CD1c-positive myeloid dendritic cell (primary cell): Measurements from ENCODE around the gene CCDC142.

Source experiments
- DNase-seq: peaks from one replicate; pipeline ENCODE4 v3.0.0-alpha.2; 2016; ENCODE audit errors: extremely low spot score

The CCDC142 gene

DNA sequence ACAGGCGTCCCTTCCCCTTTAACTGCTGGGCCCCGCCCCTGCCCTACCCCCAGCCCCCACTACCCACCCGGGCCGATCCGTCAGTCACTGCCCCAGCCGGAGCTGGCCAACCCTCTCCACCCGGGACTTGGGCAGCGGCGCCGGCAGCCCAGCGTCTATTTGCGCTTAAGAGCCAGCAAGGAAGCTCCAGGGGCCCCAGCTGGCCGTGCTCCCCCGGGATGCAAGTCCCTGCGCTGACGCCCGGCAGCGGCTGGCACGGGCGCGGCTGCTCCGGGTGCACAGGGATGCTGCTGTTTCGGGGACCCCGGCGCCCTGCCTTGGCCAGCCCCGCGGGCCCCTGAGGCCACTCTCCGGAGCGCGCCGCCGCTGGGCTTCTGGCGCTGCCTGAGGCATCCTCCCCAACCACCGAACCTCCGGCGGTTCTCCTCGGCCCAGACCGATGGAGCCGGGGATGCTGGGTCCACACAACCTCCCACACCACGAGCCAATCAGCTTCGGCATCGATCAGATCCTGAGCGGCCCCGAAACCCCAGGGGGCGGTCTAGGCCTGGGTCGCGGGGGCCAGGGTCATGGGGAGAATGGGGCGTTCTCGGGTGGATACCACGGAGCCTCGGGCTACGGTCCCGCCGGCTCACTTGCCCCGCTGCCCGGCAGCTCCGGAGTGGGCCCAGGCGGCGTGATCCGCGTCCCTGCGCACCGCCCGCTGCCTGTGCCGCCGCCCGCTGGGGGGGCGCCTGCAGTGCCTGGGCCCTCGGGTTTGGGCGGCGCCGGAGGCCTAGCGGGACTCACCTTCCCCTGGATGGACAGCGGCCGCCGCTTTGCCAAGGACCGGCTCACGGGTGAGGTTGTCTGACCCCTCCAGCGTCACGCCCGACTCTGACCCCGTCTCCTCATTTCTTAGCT lies 31.8 kb upstream of the CCDC142 start, which contains the start of gene TLX2:
TLX2 (plus strand) TSS at position 83 of the 903 bp plus-strand sequence; CDS start at position 440, 357 bp downstream.
- DNase-seq: no peak

DNA sequence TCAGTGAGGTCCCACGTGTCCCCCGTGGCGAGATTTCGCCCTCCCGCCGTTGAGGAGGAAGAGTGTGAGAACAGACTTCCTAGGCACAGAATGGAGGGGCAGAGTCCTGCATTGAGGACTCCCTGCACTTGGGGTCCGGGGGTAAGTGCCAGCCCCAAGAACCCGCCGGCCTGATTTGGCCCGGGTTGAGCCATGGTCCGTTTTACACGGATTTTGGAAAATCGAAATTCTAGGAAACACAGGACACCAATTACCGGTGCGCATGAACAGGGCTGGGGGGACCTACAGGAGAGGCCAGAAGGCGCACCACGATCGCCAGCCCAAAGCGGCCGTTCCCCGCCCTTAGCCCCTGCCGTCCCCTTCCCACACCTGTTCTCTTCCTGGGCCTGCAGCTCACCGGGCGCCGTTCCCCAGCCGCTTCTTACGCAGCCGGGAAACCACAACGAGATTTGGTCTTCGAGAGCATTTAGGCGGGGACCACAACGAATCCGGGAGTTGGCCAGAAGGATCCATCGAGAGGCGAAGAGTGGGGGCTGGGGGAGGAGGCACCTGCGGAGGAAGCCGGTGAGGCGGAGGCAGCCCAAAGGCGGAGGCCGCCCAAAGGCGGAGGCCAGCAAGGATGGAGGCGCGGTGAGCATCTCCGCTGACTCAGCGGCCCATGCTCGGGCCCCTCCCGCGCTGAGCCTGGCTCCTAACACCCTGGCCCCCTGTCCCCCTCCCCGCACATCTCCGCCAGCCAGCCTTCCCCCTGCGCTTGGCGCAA lies 31.0 kb upstream of the CCDC142 start:
- DNase-seq: no peak

DNA sequence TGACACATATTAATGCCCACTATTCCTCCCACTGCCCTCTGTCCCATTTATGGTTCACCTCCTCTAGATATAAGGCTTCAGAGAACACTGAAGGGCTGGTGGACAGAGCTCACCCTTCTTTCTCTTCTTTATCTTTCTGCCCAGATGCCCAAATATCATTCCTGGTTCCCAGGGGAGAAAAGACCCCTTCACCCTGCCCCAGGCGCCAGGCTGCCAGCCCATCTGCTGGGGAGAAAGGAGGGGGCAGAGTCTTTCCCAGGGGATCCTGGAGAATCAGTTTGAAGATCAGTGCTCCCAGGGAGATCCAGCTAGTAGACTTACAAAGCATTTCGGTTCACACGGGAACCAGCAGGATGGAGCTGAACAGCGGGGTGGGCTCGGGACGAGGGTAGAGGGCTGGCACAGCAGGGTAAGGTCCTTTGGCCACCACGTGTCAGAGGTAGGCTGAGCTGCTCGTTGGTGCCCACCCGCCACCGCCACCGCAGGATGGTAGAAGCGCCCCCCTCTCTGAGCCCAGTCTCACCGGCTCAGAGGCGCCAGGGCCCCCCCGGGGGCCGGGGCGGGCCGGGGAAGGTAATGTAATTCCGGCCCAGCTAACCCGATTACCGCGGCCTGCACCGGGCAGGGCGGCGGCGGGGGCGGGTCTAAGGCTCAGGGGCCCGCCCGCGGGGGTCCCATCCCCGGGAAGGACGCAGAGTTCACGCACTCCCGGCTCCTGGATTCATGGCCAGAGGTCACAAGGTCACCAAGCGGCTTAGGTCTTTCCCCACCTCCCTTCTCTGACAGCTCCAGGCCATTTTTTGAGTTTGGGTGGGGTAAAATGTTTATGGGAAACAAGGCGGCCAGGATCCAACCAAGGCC lies 30.2 kb upstream of the CCDC142 start:
- no peak for DNase-seq

DNA sequence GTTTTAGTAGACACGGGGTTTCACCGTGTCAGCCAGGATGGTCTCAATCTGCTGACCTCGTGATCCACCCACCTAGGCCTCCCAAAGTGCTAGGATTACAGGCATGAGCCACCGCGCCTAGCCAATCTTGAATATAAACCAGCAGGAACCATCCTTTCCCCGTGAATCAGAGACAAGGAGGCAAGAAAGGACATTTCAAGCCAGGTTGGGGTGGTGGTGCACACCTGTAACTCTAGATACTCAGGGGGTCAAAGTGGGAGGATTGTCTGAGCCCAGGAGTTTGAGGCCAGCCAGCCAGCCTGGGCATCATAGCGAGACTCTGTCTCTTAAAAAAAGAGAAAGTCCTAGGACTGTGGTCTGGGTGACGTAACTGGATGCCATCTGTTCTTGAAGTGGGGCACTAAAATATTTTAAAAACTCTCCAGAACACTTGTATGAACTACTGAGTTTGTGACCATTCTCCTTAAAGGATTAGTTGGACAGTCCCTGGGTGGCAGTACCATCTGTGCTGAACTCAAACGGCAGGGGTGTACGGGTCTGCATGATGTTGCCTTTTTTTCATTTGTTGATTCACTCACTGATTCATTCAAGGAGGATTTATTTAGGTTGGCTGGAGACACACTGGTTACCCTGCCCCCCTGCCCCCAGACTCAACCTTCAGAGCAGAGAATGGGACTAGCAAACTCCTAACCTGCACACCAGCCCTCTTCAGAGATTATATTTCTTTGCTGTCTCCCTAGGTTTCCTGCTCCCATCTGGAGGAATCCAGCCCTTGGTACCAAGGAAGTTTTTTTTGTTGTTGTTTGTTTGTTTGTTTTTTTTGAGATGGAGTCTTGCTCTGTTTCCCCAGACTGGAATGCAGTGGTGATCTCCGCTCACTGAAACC lies 28.5 kb upstream of the CCDC142 start:
- DNase-seq: no peak

DNA sequence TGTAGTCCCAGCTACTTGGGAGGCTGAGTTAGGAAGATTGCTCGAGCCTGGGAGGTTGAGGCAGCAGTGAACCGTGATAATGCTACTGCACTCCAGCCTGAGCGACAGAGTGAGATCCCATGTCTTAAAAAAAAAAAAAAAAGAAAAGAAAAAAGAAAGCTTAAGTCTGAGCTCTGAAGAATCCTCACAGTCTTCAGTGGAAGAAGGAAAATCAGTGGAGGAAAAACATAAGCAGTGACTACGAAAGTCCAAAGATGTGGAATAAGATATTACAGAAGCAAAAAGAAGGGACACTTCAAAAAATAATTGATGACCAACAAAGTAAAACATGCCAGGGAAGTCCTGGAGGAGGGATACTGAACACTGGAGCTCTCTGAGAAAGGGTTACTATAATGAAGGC lies 27.5 kb upstream of the CCDC142 start:
- DNase-seq: no peak

DNA sequence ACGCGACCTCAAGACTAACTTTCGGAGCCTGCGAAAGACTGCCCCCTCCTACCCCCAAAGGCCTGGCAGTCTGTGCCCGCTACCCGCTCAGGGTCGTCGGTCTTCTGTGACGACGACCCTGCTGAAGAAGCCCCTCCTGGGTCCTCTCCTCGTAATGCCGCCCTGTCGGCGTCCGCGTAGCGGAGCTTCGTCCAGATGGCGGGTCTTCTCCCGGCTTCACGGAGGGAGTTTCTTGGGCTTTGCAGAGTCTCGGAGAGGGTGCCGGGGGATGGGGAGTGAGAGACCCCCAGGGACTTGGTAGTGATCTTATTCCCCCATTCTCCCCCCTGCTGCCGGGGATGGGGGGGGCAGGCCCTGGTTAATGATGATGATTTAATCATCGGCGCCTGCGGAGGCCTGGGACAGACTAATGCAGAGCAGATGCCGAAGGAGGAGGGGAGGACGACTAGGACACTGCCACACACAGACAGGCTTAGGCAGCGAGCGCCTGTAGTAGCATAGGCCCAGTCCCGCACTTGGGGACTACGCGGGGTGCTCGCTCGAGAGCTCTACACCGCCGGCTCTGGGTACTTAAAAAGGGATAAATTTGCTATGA lies 25.2 kb upstream of the CCDC142 start:
- DNase-seq: no peak

DNA sequence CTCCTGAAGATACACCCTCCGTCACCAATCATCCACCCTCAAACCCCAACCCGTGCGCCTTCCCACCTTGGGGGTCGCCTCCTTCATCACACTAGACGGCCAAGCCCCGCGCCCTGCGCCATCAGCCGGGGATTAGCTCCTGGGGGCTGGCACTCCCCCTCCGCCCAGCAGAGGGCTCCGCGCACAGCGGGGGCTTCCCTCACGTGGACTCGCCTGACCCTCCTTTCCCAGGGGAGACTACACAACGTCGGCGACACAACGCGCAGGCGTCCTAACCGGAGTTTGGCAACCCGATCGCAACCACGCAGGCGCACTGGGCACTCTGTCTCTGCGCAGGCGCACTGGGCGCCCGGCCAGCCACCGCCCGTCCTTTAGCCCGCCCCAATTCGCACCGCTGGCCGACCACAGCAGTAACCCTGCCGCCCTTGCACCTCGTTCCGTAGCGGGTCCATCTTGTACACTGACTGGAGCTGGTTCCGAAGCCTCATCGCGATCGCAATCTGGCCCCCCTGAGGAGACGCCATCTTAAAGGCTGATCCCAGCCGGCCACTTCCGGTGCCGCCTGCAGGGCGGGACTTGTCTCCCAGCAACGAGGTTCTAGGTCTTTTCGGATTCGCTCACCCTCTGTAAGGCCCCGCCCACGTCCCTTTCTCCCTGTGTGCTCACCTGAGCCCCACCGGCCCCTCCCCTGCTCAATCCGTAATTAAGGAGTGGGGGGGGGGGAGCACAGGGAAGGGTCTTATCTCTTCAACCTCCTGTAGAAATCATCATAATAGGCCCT lies 24.5 kb upstream of the CCDC142 start, which contains the start of gene PCGF1:
PCGF1 (minus strand) TSS at position 551 of the 781 bp plus-strand sequence; CDS start at position 524, 27 bp downstream.
- DNase-seq: peak; percentile 98

DNA sequence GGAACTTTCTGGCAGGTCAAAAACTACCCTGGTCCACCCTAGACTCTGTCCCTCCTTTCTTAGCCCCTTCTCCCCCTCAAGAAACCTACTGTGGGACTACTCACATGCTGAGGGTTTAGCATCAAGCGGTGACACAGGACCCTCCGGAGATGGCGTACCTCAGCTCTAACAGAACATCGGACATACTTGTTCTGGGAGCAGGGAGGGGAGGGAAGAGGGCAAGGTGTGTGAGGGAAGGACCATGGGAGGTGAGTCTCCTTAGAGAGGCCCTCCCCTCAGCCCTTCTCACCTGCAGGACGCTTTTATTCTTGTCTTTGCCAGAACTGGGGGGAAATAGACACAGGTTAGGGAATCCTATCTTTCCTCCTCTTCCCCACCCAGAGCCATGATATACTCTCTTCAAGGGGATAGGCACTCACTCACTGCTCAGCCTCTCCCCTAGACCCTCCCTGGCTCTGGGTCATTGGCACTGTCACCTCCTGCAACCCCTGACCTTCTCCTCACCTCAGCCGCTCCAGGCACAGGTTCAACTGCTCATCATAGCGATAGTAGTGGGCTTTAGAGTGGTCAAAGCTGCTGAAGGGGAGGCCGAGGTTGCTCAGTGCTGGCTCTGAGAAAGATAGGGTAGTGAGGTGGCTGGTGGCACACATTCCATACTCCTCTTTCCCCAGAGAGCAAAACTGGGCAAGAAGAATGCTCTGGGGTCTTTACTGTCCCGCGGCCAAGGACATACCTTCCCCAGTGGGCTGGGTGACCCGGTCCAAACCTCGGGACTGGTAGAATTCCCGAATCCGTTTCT lies 22.8 kb upstream of the CCDC142 start:
- DNase-seq: no peak

DNA sequence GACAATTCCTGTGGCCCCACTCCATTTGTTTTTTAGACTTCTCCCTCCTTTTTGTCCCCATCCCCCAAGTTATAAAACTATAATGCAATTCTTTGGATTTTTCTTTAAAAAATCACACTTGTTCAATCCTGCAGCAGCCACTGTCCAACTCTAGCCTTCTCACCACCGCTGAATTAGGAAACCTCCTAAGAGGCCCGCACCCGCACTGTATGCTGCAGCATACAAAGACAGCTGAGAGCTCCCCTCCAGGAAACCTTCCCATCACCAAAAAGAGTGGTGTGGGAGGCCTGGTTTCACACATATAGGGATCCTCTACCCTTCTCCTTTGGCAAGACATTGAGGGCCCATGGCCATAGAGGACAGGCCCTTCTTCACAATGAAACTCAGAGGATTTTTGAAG lies 21.8 kb upstream of the CCDC142 start:
- no peak for DNase-seq

DNA sequence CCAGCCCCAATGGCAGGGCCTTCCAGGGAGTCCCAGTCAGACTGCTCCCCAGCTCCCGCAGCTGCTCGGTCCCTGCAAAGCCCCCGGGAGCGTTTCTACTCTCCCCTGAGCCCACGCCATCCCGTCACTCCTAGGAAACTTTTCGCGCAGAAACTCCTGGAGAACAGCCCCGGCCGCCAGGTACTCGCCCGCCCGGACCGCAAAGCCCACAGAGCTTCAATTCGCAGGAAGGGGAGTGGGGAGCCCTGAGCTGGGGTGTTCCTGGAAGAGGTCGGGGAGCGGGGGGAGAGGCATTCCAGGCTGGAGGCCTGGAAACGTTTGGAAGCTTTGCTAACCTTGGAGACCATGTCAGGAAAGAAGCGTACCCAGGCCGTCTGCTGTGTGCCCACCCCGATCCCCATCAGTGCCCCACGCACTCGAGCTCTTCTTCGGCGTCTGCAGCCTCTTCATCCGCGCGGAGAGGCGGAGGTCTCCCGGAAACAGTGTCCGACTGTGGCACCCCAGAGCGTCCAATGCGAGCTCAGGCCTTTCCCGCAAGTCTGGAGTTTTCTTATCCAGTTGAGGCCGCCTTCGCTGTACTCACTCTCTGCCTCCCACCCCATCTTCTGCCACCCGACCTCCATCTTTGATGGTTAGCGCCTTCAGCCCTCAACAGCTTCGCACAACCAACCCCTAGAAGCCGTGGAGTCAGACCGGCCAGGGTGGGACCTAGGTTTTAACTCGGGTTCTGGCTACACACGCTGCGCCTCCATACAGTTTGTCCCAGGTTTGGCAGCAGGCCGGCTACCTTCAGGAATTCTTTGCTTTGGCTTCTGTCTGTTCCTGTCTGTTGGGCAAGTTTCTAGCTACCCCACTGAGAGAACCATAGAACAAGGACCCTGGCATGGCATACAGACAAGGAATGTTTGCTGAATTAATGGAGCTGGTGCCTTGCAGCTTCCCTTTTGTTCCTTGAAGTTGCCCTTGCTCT lies 21.0 kb upstream of the CCDC142 start:
- DNase-seq: no peak

DNA sequence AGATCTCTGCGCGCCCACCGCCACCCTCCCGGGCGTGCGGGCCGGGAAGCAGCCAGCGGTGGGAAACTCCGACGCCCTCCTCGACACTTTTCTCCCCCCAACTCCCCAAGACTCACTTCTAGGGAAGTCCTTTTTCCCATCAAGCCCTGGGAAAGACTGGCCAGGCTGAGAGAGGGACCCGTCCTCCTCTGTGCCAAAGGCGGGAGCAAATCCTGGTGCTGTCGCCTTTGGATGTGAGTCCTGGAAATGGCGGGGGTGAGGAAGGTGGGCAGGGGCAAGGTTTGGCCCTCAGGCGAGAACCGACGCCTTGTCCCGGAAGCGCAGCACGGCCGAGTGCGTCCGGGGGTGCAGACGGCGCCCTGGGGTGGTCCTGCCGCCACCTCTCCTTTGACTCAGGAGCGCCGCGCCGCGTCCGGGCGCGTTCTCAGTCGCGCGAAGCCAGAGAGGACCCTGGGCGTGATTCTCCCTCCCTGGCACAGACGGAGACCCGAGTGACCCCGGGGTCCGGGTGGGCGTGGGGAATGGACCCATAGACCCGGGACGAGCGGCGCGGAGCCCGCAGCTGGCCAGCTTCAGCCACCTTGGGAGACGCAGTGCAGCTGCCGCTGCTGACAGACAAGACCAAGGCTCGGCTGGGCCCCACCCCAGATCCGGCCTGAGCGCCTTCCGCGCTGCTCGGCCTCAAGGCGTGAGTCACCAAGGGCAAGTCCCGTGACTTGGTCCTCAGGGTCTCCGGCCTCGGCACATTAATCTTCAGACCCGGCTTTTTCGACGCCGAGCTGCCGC lies 20.1 kb upstream of the CCDC142 start:
- peak; percentile 71 for DNase-seq

DNA sequence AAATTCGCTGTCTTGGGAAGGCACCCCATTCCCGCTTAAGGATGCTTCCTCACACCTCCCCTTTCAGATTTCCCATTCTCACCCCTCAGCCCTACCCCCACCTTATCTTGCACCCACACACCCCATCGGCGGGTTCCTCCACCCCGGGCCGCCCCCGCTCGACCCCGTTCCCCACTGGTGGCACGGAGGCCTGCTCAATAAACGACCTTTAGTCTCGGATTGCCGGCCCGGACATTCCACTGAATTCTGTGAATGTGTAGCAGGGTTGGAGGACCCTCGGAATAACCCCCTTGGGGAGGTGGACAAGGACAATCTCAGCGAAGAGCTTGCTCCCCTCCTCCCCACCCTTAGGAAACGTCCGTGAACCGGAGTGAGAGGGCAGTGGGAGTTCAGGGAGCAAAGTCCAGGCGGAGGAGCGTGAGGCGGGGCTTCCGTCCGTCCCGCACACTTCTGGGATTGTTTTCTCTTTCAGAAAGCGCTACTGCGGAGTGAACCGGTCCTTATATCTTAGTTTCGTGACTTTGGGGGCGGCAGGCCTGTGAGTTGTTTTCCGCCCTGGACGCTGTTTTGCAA lies 19.4 kb upstream of the CCDC142 start:
- DNase-seq: no peak

DNA sequence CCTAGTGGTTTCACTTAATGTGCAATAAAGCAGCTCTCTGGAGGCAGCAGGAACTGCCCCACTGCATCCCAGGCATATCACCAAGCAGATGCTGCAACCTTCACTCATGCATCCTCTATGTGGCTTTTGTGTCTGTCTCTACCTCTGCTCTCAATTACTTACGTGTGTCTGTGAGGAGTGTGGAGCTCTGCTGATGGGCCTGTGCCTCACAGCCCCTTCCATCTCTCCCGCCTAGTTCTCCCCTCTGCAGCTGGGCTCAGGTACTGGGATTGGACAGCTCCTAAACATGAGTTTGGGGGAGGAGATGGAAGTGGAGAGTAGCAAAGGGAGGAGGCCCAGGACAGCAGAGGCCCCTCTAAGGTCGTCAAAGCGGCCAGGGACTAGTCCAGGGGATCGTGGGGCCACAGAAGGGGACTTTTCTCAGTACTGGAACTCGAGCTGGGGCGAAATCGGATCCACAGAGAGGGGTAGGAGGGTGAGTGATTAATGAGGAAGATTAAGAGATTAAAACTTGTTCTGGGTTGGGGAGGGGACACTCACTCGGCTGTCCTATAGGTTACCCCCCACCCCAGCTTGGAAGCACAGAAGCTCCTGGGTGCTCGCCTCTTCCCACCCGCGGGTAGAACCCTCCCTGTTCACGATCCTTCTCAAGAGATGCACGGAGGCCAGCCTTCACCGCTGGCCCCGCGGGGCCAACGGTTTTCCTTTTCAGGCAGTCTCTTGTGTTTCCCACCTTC lies 18.7 kb upstream of the CCDC142 start:
- no peak for DNase-seq

DNA sequence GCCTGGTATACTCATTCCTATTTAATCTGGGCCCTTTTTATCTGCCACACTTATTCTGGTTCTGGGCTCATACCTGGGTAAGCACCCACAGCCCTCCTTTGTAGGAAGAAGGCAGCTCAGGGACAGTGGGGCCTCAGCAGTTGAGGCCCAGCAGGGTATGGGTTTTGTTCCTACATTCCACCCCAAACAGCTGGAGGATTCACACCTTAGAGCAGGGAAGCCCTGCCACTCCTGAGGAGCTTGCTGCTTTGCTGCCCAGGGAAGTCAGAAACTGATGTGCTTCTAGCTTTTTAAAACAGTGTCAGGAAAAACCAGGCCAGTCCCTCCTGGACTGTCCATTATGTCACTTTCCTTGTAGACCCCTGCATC lies 17.8 kb upstream of the CCDC142 start:
- no peak for DNase-seq

DNA sequence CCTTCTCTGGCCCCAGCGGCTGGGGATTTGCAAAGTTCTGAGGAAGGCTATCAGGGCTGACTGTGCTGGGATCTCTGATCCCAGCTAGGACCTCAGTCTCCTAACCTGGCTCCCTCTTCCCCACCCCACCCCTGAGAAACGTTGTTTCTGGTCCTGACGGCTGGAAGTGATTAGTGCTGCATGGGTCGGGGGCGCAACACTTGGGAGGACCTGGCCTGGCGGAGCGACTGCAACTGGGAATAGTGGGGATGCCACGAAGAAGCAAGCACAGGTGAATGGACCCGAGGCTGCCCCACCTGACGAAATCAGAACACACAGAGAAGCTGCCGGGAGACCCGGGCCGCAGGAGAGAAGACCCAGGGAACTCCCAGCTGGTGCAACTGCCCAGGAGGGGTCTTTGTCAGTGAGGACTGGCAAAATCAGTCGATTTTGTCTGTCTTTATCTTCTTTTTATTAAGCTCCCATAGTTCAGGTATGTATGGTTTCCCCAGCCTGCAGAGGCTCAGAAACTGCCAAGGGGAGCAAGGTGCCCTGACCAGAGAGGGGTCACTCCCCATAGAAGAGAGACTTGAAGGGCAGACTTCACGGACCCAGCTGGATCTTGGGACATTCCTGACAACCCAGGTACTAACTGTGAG lies 17.3 kb upstream of the CCDC142 start:
- DNase-seq: no peak
